ENCODE measurements around the gene ADORA2B. TPM values are rescaled to one million over a fixed set of nuclear protein-coding genes. Genes with fewer than 3 reads are reported as not detected.

The ADORA2B gene
- total RNA-seq, 1 donor = 50.5 TPM

DNA sequence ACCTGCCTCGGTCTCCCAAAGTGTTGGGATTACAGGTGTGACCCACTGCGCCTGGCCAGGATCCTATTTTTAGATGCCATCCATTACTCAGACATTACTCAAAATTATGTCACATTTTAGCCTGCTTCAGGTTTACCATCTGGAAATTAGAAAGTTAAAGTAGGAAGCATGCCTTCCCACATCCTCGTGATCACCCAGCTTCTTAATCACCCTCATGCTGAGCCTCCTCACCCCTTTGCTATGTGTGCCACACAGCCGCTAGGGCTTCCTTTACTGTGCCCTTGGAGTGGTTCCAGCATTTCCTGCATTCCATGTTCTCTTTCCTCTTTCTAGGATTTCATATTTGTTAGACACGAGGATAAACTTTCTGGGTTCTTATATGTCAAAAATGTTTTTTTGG, 9.3 kb downstream of the ADORA2B start:
- H3K4me3 ChIP-seq (ENCODE audit: low read depth, low read length) = no peak overlapping the region
- TF ChIP-seq CTCF (IDR thresholded peaks at IDR 0.05; ENCODE audit: insufficient read depth, low read depth, low read length) = no peak
- peak; percentile 73 for DNase-seq (ENCODE audit: low read depth)

GRCh38 chr17:15955793-15956541, 11.0 kb downstream of the ADORA2B start:
- H3K4me3 ChIP-seq (ENCODE audit: low read depth, low read length) = no peak overlapping the region
- DNase-seq (ENCODE audit: low read depth) = peak; percentile 67
- no peak for TF ChIP-seq CTCF (IDR thresholded peaks at IDR 0.05; ENCODE audit: insufficient read depth, low read depth, low read length)

DNA sequence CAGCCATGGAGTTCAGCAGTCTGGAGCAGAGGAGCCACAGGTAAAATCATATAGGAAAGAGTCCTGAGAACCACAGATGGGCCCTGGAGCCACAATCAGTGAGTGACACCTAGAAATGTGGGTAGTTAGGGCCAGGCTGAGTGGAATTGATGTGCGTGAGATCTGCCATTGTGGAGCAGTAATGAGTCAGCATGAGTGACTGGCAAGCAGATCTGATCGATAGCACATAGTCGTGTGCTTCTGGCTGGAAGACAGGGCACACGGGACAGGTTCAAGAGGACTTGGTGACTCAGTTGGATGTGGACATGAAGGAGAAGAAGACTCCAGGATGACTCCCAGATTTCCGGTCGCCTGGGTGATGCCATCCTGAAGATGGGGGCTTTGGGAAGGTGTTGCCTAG, 12.3 kb downstream of the ADORA2B start:
- DNase-seq (ENCODE audit: low read depth) = no peak
- no peak overlapping the region for H3K4me3 ChIP-seq (ENCODE audit: low read depth, low read length)
- no peak for TF ChIP-seq CTCF (IDR thresholded peaks at IDR 0.05; ENCODE audit: insufficient read depth, low read depth, low read length)

DNA sequence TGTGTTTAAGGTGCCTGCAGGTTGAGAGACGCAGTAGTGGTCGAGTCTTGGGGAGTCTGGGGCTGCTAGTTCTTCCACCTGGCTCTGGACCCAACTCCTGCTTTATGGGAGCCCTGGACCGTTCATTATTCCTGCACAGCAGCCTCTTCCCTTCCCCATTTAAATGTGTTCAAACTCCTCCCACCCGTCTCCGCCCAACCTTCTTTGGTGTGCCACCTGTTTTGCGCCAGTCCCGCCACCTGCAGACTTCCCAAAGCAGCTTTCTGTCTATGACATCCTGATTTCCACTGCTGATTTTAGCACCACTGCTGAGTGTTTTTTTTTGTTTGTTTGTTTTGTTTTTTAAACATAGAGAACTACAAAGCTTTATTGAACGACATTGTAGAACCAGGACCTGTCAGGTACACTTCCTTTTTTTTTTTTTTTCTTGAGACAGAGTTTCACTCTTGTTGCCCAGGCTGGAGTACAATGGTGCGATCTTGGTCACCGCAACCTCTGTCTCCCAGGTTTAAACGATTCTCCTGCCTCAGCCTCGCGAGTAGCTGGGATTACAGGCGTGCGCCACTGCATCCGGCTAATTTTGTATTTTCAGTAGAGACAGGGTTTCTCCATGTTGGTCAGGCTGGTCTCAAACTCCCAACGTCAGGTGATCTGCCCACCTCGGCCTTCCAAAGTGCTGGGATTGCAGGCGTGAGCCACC, 12.8 kb downstream of the ADORA2B start:
- no peak overlapping the region for H3K4me3 ChIP-seq (ENCODE audit: low read depth, low read length)
- no peak for TF ChIP-seq CTCF (IDR thresholded peaks at IDR 0.05; ENCODE audit: insufficient read depth, low read depth, low read length)
- no peak for DNase-seq (ENCODE audit: low read depth)

DNA sequence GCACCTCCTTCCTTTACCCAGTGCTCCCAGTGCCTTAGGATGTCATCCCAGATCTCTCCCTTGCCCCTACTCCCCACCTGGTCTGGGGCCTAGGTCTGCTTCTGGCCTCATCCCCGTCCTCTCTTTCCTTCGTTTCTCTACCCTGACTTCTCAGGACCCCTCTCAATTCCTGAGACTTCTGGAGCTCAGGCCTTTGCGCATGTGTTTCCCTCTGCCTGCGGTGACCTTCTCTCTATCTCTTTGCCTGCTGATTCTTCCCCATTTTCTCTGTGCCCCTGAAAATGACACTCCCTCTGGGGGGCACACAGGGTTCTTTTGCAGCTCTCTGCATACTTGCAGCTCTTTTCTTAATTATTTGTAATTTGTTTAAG, 13.5 kb downstream of the ADORA2B start:
- DNase-seq (ENCODE audit: low read depth) = no peak
- TF ChIP-seq CTCF (IDR thresholded peaks at IDR 0.05; ENCODE audit: insufficient read depth, low read depth, low read length) = no peak
- no peak overlapping the region for H3K4me3 ChIP-seq (ENCODE audit: low read depth, low read length)

GRCh38 chr17:15963670-15964110, 18.8 kb downstream of the ADORA2B start:
- H3K4me3 ChIP-seq (ENCODE audit: low read depth, low read length) = no peak overlapping the region
- DNase-seq (ENCODE audit: low read depth) = peak; percentile 43
- TF ChIP-seq CTCF (IDR thresholded peaks at IDR 0.05; ENCODE audit: insufficient read depth, low read depth, low read length) = no peak
